ENCODE results near the gene CSK.

DNA sequence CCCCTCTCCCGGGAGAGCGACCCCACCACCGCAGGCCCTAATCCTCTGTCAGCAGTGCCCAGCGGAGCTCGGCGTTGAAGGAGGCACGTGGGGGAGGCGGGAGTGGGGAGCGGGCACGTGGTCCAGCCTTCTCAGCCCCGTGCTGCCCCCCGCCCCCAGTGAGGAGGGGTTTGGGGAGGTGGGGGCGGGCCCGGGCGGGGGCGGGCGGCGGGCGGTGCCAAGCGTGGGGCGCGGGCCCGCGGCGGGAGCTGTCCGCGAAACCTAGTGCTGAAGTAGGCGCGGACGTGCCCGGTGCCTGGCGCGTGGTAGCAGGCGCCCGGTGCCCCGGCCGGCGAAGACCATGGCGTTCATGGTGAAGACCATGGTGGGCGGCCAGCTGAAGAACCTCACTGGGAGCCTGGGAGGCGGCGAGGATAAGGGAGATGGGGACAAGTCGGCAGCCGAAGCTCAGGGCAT lies 44.5 kb downstream of the CSK start, which contains the start of gene CPLX3:
- TF ChIP-seq, protein P1, sequence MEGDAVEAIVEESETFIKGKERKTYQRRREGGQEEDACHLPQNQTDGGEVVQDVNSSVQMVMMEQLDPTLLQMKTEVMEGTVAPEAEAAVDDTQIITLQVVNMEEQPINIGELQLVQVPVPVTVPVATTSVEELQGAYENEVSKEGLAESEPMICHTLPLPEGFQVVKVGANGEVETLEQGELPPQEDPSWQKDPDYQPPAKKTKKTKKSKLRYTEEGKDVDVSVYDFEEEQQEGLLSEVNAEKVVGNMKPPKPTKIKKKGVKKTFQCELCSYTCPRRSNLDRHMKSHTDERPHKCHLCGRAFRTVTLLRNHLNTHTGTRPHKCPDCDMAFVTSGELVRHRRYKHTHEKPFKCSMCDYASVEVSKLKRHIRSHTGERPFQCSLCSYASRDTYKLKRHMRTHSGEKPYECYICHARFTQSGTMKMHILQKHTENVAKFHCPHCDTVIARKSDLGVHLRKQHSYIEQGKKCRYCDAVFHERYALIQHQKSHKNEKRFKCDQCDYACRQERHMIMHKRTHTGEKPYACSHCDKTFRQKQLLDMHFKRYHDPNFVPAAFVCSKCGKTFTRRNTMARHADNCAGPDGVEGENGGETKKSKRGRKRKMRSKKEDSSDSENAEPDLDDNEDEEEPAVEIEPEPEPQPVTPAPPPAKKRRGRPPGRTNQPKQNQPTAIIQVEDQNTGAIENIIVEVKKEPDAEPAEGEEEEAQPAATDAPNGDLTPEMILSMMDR (IDR thresholded peaks at IDR 0.05; ENCODE audit: low read depth, low read length), result no peak
- no peak for TF ChIP-seq EZH2phosphoT487 (IDR thresholded peaks at IDR 0.05; ENCODE audit: low read depth)
